ENCODE results near the gene RC3H2.

GRCh38 chr9:122819791-122820489, 85.2 kb downstream of the RC3H2 start:
- no peak for TF ChIP-seq EZH2 (IDR thresholded peaks at IDR 0.05)
- TF ChIP-seq CTCF (IDR thresholded peaks at IDR 0.05): no peak
- TF ChIP-seq EZH2phosphoT487 (IDR thresholded peaks at IDR 0.05): no peak
